Astrocyte (in vitro differentiated cells and primary cell): ENCODE results near the gene TEPSIN. TPM values are rescaled to one million over a fixed set of nuclear protein-coding genes. Genes with fewer than 3 reads are reported as not detected.

Experiments used
- DNase-seq: peaks from one replicate; pipeline ENCODE4 v3.0.0-alpha.2; 2010; ENCODE audit warnings: low read depth
- FAIRE-seq: peaks from 2 replicates; lab custom pipeline; 2011; peaks lifted over from hg19 to GRCh38; lab: Jason Lieb, UNC
- H2AFZ ChIP-seq: 2 replicates; pipeline ENCODE4 v1.6.0; 2012; ENCODE audit warnings: low read depth, low read length, inconsistent platforms
- H3K27ac ChIP-seq: 2 replicates; pipeline ENCODE4 v1.5.1; 2011; ENCODE audit warnings: low read depth, low read length, inconsistent platforms
- H3K27me3 ChIP-seq: 2 replicates; pipeline ENCODE4 v1.6.0; 2011; ENCODE audit warnings: low read length, inconsistent platforms; ENCODE audit not compliant: insufficient read depth
- H3K36me3 ChIP-seq: 2 replicates; pipeline ENCODE4 v1.5.1; 2011; ENCODE audit warnings: low read length, inconsistent platforms; ENCODE audit not compliant: insufficient read depth
- H3K4me1 ChIP-seq: 2 replicates; pipeline ENCODE4 v1.5.1; 2011; ENCODE audit warnings: low read length, inconsistent platforms; ENCODE audit not compliant: insufficient read depth
- H3K4me2 ChIP-seq: 2 replicates; pipeline ENCODE4 v1.6.0; 2012; ENCODE audit warnings: low read length, inconsistent platforms
- H3K4me3 ChIP-seq: 2 replicates; pipeline ENCODE4 v1.5.1; 2011; ENCODE audit warnings: low read depth, mild to moderate bottlenecking, low read length, inconsistent platforms; ENCODE audit not compliant: insufficient read depth
- H3K79me2 ChIP-seq: 2 replicates; pipeline ENCODE4 v1.6.0; 2012; ENCODE audit warnings: mild to moderate bottlenecking, low read length, inconsistent platforms; ENCODE audit not compliant: insufficient read depth
- H3K9ac ChIP-seq: 2 replicates; pipeline ENCODE4 v1.6.0; 2012; ENCODE audit warnings: mild to moderate bottlenecking, low read length, inconsistent platforms
- H3K9me3 ChIP-seq: 2 replicates; pipeline ENCODE4 v1.5.1; 2012; ENCODE audit warnings: low read depth, mild to moderate bottlenecking, low read length, inconsistent platforms; ENCODE audit not compliant: insufficient read depth
- H4K20me1 ChIP-seq: 2 replicates; pipeline ENCODE4 v1.6.0; 2012; ENCODE audit warnings: low read length, inconsistent platforms; ENCODE audit not compliant: insufficient read depth
- H3K27ac Mint-ChIP-seq: one replicate; pipeline ENCODE4 v1.8.0; 2021; ENCODE audit warnings: mild to moderate bottlenecking, mixed read lengths; ENCODE audit not compliant: unreplicated experiment
- H3K27me3 Mint-ChIP-seq: one replicate; pipeline ENCODE4 v1.8.0; 2021; ENCODE audit warnings: low read depth, mixed read lengths; ENCODE audit not compliant: unreplicated experiment
- H3K36me3 Mint-ChIP-seq: one replicate; pipeline ENCODE4 v1.8.0; 2021; ENCODE audit warnings: low read depth, mixed read lengths; ENCODE audit not compliant: unreplicated experiment
- H3K4me1 Mint-ChIP-seq: one replicate; pipeline ENCODE4 v1.8.0; 2021; ENCODE audit warnings: low read depth, mixed read lengths; ENCODE audit not compliant: unreplicated experiment
- H3K4me3 Mint-ChIP-seq: one replicate; pipeline ENCODE4 v1.8.0; 2021; ENCODE audit warnings: mild to moderate bottlenecking, moderate library complexity, mixed read lengths; ENCODE audit not compliant: unreplicated experiment
- H3K9me3 Mint-ChIP-seq: one replicate; pipeline ENCODE4 v1.8.0; 2021; ENCODE audit warnings: mild to moderate bottlenecking, mixed read lengths; ENCODE audit not compliant: unreplicated experiment
- CTCF ChIP-seq: IDR thresholded peaks from 2 replicates; pipeline ENCODE4 v1.5.1; 2011; ENCODE audit warnings: low read depth, mild to moderate bottlenecking, inconsistent platforms, low read length, moderate library complexity; ENCODE audit not compliant: insufficient read depth
- EZH2 ChIP-seq: IDR thresholded peaks from 2 replicates; pipeline ENCODE4 v1.6.1; 2012; ENCODE audit warnings: mild to moderate bottlenecking, low read length, inconsistent platforms; ENCODE audit not compliant: insufficient read depth
- total RNA-seq: library from RNA; stranded (reverse); gene quantifications from 2 replicates; pipeline ENCODE4 v1.2.1, GENCODE V29; 2021

TEPSIN gene
- total RNA-seq, 1 donor from 2014 or later, result 26.4 TPM

- H3K79me2 ChIP-seq, result peaks cover 26% of the 10 kb centered on the region
- H3K27ac ChIP-seq, result no peak overlapping the region
- H3K36me3 ChIP-seq, result peaks cover 4% of the 10 kb centered on the region
- DNase-seq (no peak), FAIRE-seq (no peak)
- peak overlapping the region; percentile 72 for H3K27ac Mint-ChIP-seq
- H3K4me1 Mint-ChIP-seq, result peaks cover 6% of the 10 kb centered on the region
- peaks cover 3% of the 10 kb centered on the region for H3K36me3 Mint-ChIP-seq
- H3K9ac ChIP-seq, result no peak overlapping the region
- H3K27me3 ChIP-seq, result no peaks in the 10 kb centered on the region
- no peak for TF ChIP-seq EZH2
- no peak for TF ChIP-seq CTCF
- no peaks in the 10 kb centered on the region for H3K27me3 Mint-ChIP-seq
- H3K9me3 ChIP-seq, result no peaks in the 10 kb centered on the region
- no peak overlapping the region for H3K4me2 ChIP-seq
- H4K20me1 ChIP-seq, result peaks cover 52% of the 10 kb centered on the region
- peaks cover 14% of the 10 kb centered on the region for H3K4me1 ChIP-seq
- H3K4me3 Mint-ChIP-seq, result no peak overlapping the region
- peaks cover 2% of the 10 kb centered on the region for H3K9me3 Mint-ChIP-seq
- H2AFZ ChIP-seq, result no peak overlapping the region
- no peak overlapping the region for H3K4me3 ChIP-seq
These were observed 5.6 kb upstream of the TEPSIN start for GRCh38 chr17:81244358-81245023.

DNA sequence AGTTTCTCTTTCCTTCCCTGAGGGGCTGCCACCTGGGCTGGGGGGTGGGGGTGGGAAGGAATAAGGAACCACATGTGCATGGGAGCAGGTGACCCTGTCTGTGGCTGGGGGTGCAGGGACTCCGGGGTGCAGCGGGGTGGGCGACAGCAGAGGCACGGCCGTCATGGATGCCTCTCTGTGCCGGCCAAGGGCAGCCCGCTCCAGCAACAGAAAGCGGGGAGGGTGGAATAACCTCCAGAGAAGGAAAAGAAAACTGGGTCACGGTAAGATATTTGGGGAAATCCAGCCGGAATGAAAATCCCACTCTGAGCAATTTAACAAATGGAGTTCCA is 4.4 kb upstream of the TEPSIN start:
- no peak overlapping the region for H3K4me3 ChIP-seq
- no peak overlapping the region for H3K4me2 ChIP-seq
- H3K36me3 Mint-ChIP-seq, result peaks cover 3% of the 10 kb centered on the region
- no peaks in the 10 kb centered on the region for H3K9me3 ChIP-seq
- peaks cover 48% of the 10 kb centered on the region for H4K20me1 ChIP-seq
- H3K9me3 Mint-ChIP-seq, result no peaks in the 10 kb centered on the region
- peaks cover 4% of the 10 kb centered on the region for H3K36me3 ChIP-seq
- DNase-seq (no peak), FAIRE-seq (no peak)
- no peak overlapping the region for H3K9ac ChIP-seq
- no peak overlapping the region for H2AFZ ChIP-seq
- peaks cover 35% of the 10 kb centered on the region for H3K79me2 ChIP-seq
- no peak overlapping the region for H3K27ac ChIP-seq
- H3K4me3 Mint-ChIP-seq, result no peak overlapping the region
- TF ChIP-seq EZH2 (no peak), CTCF (no peak)
- no peaks in the 10 kb centered on the region for H3K27me3 Mint-ChIP-seq
- peaks cover 16% of the 10 kb centered on the region for H3K4me1 ChIP-seq
- H3K27ac Mint-ChIP-seq, result no peak overlapping the region
- H3K27me3 ChIP-seq, result no peaks in the 10 kb centered on the region
- H3K4me1 Mint-ChIP-seq, result peaks cover 6% of the 10 kb centered on the region
